ENCODE measurements around the gene ATP1A2.

GRCh38 chr1:160125746-160126145 is 10.2 kb downstream of the ATP1A2 start:
- TF ChIP-seq JUN (IDR thresholded peaks at IDR 0.05; ENCODE audit: borderline replicate concordance, insufficient read depth, insufficient read length, low read depth) (no peak), CTCF (IDR thresholded peaks at IDR 0.05; ENCODE audit: extremely low read depth in 1 of 2, insufficient read depth in 1 of 2, low read depth in 1 of 2, low read length in 2 of 2) (no peak)

All from endothelial cell of umbilical vein (primary cell).